OCI-LY3 (cell line): ENCODE data around the gene ZNF83.

Experiments
- H2AFZ ChIP-seq: fragments of 200-600, 300-600 bp; shearing (Covaris generic); 2 replicates; pipeline ENCODE4 v1.6.0; 2014; ENCODE audit warnings: antibody characterized with exemption, low read depth, low read length
- H3K27ac ChIP-seq: fragments of 200-600, 300-600 bp; sonication (generic); 2 replicates; pipeline ENCODE4 v1.5.1; 2014; ENCODE audit warnings: mild to moderate bottlenecking, low read length, moderate library complexity, mixed read lengths
- H3K27me3 ChIP-seq: fragments of 200-600, 300-600 bp; sonication (generic); 2 replicates; pipeline ENCODE4 v1.6.1; 2014; ENCODE audit warnings: low read depth, low read length, mixed read lengths
- H3K36me3 ChIP-seq: fragments of 200-600, 300-600 bp; sonication (generic); replicated peaks from 2 replicates; pipeline ENCODE3; 2014; ENCODE audit warnings: low read depth, low read length, mixed read lengths
- H3K4me1 ChIP-seq: fragments of 300-600, 200-600 bp; sonication (generic); 2 replicates; pipeline ENCODE4 v1.6.1; 2014; ENCODE audit warnings: low read length, mixed read lengths
- H3K4me2 ChIP-seq: fragments of 200-600, 300-600 bp; sonication (generic); 2 replicates; pipeline ENCODE4 v1.6.1; 2014; ENCODE audit warnings: low read length, mixed read lengths
- H3K4me3 ChIP-seq: fragments of 300-600, 200-600 bp; sonication (generic); 2 replicates; pipeline ENCODE4 v1.5.1; 2014; ENCODE audit warnings: antibody characterized with exemption, mild to moderate bottlenecking, low read length, moderate library complexity
- H3K79me2 ChIP-seq: fragments of 300-600, 200-600 bp; shearing (Covaris generic); 2 replicates; pipeline ENCODE4 v1.6.1; 2014; ENCODE audit warnings: mild to moderate bottlenecking, low read length, mixed read lengths
- H3K9ac ChIP-seq: fragments of 300-600, 200-600 bp; shearing (Covaris generic); 2 replicates; pipeline ENCODE4 v1.6.0; 2014; ENCODE audit warnings: mild to moderate bottlenecking, low read length, moderate library complexity
- H3K9me3 ChIP-seq: fragments of 200-600, 300-600 bp; shearing (Covaris generic); 2 replicates; pipeline ENCODE4 v1.6.1; 2014; ENCODE audit warnings: low read length, mixed read lengths; ENCODE audit not compliant: insufficient read depth
- H4K20me1 ChIP-seq: fragments of 200-600, 300-600 bp; sonication (generic); 2 replicates; pipeline ENCODE4 v1.6.1; 2016; ENCODE audit warnings: low read length, mixed read lengths; ENCODE audit not compliant: insufficient read depth
- EZH2phosphoT487 ChIP-seq: fragments of 200-600 bp; shearing (Covaris generic); IDR thresholded peaks from 2 replicates; pipeline ENCODE4 v1.6.1; 2018; ENCODE audit warnings: antibody characterized with exemption, mixed run types, low read depth
- TF ChIP-seq, protein P1 (sequence below): fragments of 200-600, 300-600 bp; sonication (generic); IDR thresholded peaks from 2 replicates; pipeline ENCODE4 v1.5.1; 2014; ENCODE audit warnings: antibody characterized with exemption, low read length, low read depth

Gene ZNF83

DNA sequence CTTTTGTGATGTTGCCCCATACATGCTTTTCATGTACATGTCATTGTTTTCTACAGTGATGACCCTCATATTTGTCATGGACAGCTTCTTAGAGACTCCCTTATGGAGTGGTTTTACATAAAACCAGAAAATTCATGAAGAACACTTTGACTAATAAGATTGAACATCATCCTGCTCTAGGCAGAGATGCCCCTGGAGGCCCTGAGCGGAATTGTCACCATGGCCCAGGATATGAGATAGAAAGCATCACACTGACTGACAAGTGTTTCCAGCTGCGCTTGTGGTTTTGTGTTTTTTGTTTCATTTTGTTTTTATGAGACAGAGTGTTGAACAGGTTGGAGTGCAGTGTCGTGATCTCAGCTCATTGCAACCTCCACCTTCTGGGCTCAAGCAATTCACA, 45.9 kb downstream of the ZNF83 start:
- no peaks in the 10 kb centered on the region for H3K79me2 ChIP-seq
- 0 out of 2 replicates have a peak, but pooled peaks cover 2% of the 10 kb centered on the region for H3K9me3 ChIP-seq
- H3K36me3 ChIP-seq = no peaks in the 10 kb centered on the region

DNA sequence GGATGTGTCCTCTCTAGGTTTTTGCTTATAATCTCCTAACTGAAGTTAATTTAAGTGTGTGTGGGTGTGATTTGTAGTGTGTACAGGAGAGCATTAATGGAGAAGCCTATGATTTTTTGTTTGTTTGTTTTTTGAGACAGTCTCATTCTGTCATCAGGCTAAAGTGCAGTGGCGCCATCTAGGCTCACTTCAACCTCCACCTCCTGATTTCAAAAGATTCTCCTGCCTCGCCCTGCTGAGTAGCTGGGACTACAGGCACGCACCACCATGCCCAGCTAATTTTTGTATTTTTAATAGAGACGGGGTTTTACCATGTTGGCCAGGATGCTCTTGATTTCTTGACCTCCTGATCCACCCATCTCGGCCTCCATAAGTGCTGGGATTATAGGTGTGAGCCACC, 47.4 kb downstream of the ZNF83 start:
- TF ChIP-seq, protein P1, sequence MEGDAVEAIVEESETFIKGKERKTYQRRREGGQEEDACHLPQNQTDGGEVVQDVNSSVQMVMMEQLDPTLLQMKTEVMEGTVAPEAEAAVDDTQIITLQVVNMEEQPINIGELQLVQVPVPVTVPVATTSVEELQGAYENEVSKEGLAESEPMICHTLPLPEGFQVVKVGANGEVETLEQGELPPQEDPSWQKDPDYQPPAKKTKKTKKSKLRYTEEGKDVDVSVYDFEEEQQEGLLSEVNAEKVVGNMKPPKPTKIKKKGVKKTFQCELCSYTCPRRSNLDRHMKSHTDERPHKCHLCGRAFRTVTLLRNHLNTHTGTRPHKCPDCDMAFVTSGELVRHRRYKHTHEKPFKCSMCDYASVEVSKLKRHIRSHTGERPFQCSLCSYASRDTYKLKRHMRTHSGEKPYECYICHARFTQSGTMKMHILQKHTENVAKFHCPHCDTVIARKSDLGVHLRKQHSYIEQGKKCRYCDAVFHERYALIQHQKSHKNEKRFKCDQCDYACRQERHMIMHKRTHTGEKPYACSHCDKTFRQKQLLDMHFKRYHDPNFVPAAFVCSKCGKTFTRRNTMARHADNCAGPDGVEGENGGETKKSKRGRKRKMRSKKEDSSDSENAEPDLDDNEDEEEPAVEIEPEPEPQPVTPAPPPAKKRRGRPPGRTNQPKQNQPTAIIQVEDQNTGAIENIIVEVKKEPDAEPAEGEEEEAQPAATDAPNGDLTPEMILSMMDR = 0 out of 2 replicates have a peak, but pooled peaks have one; percentile 26
- no peak for TF ChIP-seq EZH2phosphoT487
- Histone ChIP-seq H3K27ac (no peak overlapping the region), H2AFZ (no peak overlapping the region), H3K4me1 (no peaks in the 10 kb centered on the region), H3K4me2 (no peak overlapping the region), H3K27me3 (no peaks in the 10 kb centered on the region), H4K20me1 (no peaks in the 10 kb centered on the region), H3K36me3 (no peaks in the 10 kb centered on the region), H3K4me3 (no peak overlapping the region), H3K79me2 (no peaks in the 10 kb centered on the region), H3K9me3 (no peaks in the 10 kb centered on the region), H3K9ac (no peak overlapping the region)

More for the DNA sequence above, 45.9 kb downstream of the ZNF83 start:
- no peak overlapping the region for H3K4me3 ChIP-seq
- no peaks in the 10 kb centered on the region for H4K20me1 ChIP-seq
- H3K9ac ChIP-seq = no peak overlapping the region
- H3K4me1 ChIP-seq = no peaks in the 10 kb centered on the region
- no peak overlapping the region for H3K27ac ChIP-seq
- TF ChIP-seq, protein P1 = no peak
- no peak for TF ChIP-seq EZH2phosphoT487
- H3K4me2 ChIP-seq = no peak overlapping the region
- H2AFZ ChIP-seq = no peak overlapping the region
- no peaks in the 10 kb centered on the region for H3K27me3 ChIP-seq

DNA sequence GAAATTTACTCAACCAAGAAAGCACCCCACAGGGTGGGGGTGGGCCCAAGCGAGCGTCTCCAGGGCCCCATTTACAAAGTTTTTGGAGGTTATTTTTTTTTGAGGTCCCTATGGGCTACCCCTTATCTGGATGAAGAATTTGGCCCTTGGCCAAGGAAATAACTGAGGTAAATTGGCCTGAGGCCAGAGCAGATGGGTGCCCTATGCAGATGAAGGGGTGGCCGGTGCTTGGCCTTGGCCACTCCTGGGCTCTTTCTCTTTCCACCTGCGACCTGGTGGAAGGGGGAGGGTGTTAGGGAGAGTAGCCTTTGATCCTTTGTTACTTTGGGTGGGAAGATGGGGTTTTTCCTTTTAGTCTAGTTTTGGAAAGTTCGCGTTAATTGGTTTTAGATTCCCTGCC, 52.6 kb downstream of the ZNF83 start:
- Histone ChIP-seq H3K4me2 (no peak overlapping the region), H3K27ac (no peak overlapping the region), H3K9me3 (peaks cover 7% of the 10 kb centered on the region; the same call in 1 of the 2 replicates), H3K4me3 (no peak overlapping the region), H2AFZ (no peak overlapping the region), H4K20me1 (no peaks in the 10 kb centered on the region), H3K27me3 (no peaks in the 10 kb centered on the region), H3K9ac (no peak overlapping the region), H3K4me1 (no peaks in the 10 kb centered on the region), H3K36me3 (peaks cover 14% of the 10 kb centered on the region), H3K79me2 (no peaks in the 10 kb centered on the region)
- TF ChIP-seq, protein P1 = no peak
- TF ChIP-seq EZH2phosphoT487 = no peak

DNA sequence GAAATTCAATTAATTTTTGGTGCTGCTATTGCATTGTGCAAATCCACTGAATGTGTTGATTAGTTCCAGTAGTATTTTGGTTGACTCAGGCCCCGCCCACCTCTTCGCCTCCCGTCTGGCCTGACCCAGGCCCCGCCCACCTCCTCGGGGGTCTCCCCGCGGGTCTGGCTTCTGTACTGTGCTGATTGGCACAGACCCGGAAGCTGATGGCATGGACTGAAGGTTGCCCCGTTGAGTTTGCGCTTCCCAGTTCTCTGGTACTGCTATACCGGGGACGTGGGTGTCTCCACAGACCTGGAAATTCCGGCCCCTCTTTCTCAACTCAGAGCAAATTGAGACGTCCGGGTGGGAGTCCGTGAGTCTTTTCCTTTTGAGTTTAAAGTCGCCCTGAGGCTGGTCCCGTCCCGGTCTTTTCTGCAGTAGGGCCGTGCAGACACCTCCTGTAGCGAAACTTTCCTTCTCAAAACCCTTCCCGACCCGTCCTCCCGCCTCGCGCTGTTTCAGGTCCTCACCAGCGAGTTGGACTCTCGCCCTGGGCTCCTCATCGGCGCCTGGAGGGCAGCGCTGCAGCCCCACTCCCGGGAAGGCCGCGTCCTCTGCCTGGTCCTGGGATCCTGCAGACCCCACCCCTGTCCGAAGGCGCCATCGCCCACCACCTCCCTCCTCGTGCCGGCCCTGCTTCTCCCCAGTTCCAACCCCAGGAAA, 53.3 kb downstream of the ZNF83 start:
- Histone ChIP-seq H3K9me3 (peaks cover 7% of the 10 kb centered on the region; the same call in 1 of the 2 replicates), H3K27ac (no peak overlapping the region), H3K27me3 (no peaks in the 10 kb centered on the region), H3K4me3 (no peak overlapping the region), H2AFZ (no peak overlapping the region), H3K36me3 (peaks cover 14% of the 10 kb centered on the region), H3K4me2 (no peak overlapping the region), H3K4me1 (no peaks in the 10 kb centered on the region), H4K20me1 (no peaks in the 10 kb centered on the region), H3K79me2 (no peaks in the 10 kb centered on the region), H3K9ac (no peak overlapping the region)
- TF ChIP-seq, protein P1 = no peak
- TF ChIP-seq EZH2phosphoT487 = no peak
